GM18870 (cell line): ENCODE data around the gene PPP1R11.
"Not testable (repeated sequence)": the region's sequence is repeated elsewhere in the genome, so short reads cannot be mapped to it uniquely, and the experiment has no call there.

Experiments
- ATAC-seq: cut with Tn5 transposase; IDR thresholded peaks from one replicate; pipeline ENCODE4 v1.9.1; 2021; ENCODE audit warnings: moderate library complexity; ENCODE audit not compliant: unreplicated experiment

The PPP1R11 gene

DNA sequence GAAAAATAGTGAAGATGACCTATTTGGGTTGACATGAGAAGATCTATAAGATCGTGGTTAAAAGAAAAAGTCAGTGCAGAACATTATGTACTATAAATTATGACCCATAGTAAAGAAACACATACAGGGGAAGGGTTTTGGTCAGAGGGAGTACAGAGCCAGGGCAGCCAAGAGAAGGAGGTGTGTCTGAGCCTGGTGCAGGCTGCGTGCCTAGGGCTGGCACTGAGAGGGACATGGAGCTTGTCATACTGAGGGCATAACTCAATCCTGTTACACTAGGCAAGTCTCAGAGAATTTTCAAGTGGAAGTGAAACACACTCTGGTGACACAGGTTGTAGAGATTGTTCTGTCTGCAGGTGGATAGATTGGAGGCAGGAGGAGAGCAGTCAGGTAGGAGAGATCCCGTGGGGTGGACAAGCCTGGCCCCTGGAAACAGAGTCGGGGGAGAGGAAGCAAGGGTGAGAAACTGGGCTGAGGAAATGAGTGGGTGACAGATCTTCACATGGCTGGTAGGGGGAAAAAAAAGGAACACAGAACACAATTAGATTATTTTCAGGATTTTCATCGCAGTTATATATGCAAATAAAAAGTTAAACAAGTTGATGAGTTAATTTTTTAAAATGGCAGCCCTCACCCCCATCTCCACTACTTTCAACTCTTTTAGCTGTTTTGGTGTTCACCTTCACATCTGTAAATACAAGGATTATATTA lies 27.1 kb downstream of the PPP1R11 start:
- no peak for ATAC-seq

- ATAC-seq, result no peak
Measured at GRCh38 chr6:30096829-30097228, 29.8 kb downstream of the PPP1R11 start.

DNA sequence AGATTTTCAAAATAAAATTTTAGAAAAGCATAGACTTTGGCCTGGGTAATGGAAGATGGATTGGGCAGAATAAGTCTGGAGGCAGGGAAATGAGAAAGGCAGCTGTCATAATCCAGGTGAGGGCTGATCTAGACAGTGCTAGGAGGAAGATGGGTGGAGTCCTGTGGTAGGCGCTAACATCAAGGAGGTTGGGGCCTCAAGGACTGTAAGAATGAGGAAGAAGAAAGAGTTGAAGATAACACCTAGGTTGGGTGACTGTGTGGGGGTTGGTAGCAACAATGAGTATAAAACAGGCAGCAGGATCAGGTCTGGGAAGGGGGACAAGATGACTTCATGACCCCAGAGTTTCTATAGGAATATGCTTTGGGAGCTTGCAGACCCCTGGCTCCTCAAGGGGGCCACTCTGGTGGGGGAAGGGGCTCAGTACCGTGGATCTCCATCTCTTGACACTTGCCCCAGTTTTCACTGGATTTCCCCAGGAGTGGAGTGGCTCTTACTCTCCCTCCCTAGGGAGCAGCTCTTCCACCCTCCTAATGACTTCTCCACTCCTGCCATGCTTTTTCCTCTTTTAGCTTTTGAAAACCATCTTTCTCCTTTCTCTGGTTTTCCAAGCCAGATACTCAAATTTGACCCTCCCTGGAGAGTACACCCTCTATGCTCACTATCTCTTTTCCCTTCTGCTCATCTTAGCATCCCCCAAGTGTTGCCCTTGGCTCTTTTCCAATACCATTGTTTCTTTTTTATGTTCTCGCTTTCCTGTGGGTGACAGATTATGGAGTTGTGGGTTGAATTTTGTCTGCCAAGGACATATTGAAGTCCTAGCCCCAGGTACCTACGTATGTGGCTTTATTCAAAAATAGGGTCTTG lies 31.1 kb downstream of the PPP1R11 start:
- ATAC-seq, result no peak

GRCh38 chr6:30100154-30100553 lies 33.2 kb downstream of the PPP1R11 start:
- no peak for ATAC-seq

- no peak for ATAC-seq
Measured at GRCh38 chr6:30100585-30101443, 33.8 kb downstream of the PPP1R11 start.

GRCh38 chr6:30101444-30102413 lies 34.7 kb downstream of the PPP1R11 start:
- no peak for ATAC-seq

GRCh38 chr6:30102414-30102969 lies 35.5 kb downstream of the PPP1R11 start:
- no peak for ATAC-seq

DNA sequence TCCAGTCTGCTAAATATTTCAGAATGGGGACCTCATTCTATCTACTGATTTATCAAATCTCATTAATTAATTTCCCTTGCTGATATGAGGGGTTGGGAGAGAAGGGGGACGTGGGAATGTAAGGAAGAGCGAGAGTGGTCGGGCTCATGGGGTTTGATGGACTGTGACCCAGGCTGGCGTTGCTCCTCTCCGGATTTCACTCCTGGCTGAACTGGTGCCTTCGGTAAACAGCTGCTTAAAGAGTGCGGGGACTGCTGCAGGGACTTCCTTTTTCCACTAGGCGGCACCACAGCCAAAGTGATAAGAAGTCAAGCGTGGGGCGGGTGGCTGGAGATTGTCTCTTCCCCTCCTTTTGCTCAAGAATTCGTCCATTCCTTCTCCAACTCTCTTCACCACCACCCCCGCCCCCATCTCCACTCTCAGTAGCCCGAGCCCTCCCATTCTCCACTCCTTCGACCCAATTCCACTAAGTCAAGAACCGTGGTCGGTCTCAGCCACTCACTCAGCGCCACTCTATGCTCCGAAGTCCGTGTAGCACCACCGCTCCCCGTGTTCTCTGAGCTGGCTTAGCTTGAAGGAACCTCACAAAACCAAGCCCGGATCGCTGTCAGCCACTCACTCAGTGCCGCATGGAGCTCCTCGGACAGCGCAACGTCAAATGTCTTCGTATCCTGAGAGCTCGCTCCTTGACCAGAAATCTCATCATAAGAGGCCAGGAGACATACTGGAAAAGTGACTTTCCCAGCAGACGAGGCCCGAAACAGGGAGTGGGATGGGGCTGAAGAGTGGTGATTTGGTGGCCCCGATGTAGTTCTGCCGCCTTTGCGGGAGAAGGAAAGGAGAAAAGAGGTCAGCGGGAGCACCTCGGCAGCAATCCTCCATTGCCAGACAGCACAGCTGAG lies 36.2 kb downstream of the PPP1R11 start:
- ATAC-seq, result no peak

- ATAC-seq, result no peak
Measured at GRCh38 chr6:30103872-30104179, 36.8 kb downstream of the PPP1R11 start.

DNA sequence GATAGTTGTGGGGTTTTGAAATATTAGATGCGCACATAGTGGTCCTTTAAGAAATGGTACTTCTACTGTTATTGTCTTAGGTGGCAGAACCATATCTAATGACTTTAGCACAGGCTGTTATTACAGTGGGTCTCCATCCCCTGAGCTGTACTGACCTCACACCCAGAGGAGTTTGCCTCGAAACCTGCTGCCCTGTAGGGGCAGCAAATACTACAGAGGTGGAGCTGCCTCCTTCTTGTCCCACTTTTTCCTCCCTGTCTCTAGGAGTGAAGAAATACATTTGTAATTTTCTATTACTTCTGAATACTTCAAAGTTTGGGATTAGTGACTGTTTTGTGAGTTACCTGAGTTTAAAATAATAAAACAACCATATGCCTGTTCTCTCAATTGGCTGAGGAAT lies 37.7 kb downstream of the PPP1R11 start:
- ATAC-seq, result no peak

GRCh38 chr6:30111266-30111856 lies 44.4 kb downstream of the PPP1R11 start:
- ATAC-seq, result no peak

- ATAC-seq, result no peak
Measured at GRCh38 chr6:30112402-30112994, 45.5 kb downstream of the PPP1R11 start.

DNA sequence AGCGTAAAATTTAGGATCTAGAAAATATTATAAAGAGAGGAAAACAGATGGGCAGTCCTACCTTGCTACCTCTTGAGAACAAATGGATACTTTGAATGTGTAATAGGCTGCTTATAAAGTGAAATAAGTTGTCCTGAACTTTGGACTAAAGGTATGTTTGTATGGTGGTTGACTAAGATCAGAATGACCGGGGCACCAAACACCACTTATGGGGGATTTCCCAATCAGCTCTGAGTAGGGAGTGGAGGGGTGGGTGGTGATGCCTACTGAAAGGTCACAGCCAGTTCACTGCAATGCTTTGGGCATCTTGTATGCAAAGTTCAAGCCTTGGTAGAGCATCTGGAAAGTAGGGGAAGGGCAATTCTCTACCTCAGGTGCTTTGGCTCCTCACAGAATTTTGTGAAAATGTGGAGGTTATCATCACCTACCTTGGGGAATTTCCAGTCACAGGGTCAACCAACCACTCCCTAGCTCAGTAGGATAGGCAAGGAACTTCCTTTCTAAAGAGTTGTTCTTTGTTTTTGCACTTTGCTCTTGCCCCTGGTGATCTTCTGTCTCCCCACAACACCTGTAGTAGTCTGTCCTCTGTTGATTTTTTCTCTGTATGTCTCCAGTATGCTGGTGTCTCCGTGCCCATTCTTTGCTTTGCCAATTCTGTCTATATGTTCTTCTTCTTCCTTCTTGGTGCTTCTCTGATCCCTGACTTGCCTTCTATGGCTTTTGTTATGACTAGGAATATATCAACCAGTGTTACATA lies 46.2 kb downstream of the PPP1R11 start, which contains the start of gene TRIM31:
TSS of gene TRIM31 (minus strand) at position 88 of the 757 bp plus-strand sequence. CDS start 285 bp downstream, outside the sequence.
- peak; percentile 73 for ATAC-seq

- ATAC-seq, result no peak
Measured at GRCh38 chr6:30113841-30114240, 46.8 kb downstream of the PPP1R11 start.

DNA sequence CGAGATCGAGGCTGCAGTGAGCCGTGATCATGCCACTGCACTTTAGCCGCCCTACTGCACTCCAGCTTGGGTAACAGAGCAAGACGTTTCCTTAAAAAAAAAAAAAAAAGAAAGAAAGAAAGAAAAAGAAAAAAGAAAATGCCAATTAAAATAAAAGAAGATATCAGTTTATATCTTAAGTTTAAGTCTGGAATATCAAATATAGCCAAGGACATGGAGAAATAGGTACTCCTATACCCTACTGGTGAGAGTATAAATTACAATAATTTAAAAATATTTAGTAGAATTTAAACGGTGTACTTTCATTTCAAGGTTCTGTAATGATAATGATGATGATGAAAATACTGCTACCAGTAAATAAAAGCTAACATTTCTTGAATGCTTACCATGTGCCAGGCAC lies 49.7 kb downstream of the PPP1R11 start:
- no peak for ATAC-seq

DNA sequence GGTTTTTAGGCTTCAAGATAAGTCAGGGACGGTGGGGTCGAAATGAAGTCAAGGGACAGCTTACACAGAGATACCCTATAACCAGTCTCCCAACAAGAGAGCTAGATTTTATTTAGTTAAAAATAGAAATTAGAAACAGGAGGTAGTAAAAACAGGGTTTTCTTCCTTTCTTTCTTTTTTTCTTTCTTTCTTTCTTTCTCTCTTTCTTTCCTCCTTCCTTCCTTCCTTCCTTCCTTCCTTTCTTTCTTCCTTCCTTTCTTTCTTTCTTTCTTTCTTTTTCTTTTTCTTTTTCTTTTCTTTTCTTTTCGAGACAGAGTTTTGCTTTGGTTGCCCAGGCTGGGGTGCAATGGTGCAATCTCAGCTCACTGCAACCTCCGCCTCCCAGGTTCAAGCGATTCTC lies 51.7 kb downstream of the PPP1R11 start:
- not testable (repeated sequence) for ATAC-seq
